OCI-LY3 (cell line): Measurements from ENCODE around the gene XPO6.
A peak's percentile ranks its signal among the peaks of the same experiment; 100 is the strongest.

Source experiments
- H2AFZ ChIP-seq: fragments of 200-600, 300-600 bp; shearing (Covaris generic); 2 replicates; pipeline ENCODE4 v1.6.0; 2014; ENCODE audit warnings: antibody characterized with exemption, low read depth, low read length
- H3K27ac ChIP-seq: fragments of 200-600, 300-600 bp; sonication (generic); 2 replicates; pipeline ENCODE4 v1.5.1; 2014; ENCODE audit warnings: mild to moderate bottlenecking, low read length, moderate library complexity, mixed read lengths
- H3K27me3 ChIP-seq: fragments of 200-600, 300-600 bp; sonication (generic); 2 replicates; pipeline ENCODE4 v1.6.1; 2014; ENCODE audit warnings: low read depth, low read length, mixed read lengths
- H3K36me3 ChIP-seq: fragments of 200-600, 300-600 bp; sonication (generic); replicated peaks from 2 replicates; pipeline ENCODE3; 2014; ENCODE audit warnings: low read depth, low read length, mixed read lengths
- H3K4me1 ChIP-seq: fragments of 300-600, 200-600 bp; sonication (generic); 2 replicates; pipeline ENCODE4 v1.6.1; 2014; ENCODE audit warnings: low read length, mixed read lengths
- H3K4me2 ChIP-seq: fragments of 200-600, 300-600 bp; sonication (generic); 2 replicates; pipeline ENCODE4 v1.6.1; 2014; ENCODE audit warnings: low read length, mixed read lengths
- H3K4me3 ChIP-seq: fragments of 300-600, 200-600 bp; sonication (generic); 2 replicates; pipeline ENCODE4 v1.5.1; 2014; ENCODE audit warnings: antibody characterized with exemption, mild to moderate bottlenecking, low read length, moderate library complexity
- H3K79me2 ChIP-seq: fragments of 300-600, 200-600 bp; shearing (Covaris generic); 2 replicates; pipeline ENCODE4 v1.6.1; 2014; ENCODE audit warnings: mild to moderate bottlenecking, low read length, mixed read lengths
- H3K9ac ChIP-seq: fragments of 300-600, 200-600 bp; shearing (Covaris generic); 2 replicates; pipeline ENCODE4 v1.6.0; 2014; ENCODE audit warnings: mild to moderate bottlenecking, low read length, moderate library complexity
- H3K9me3 ChIP-seq: fragments of 200-600, 300-600 bp; shearing (Covaris generic); 2 replicates; pipeline ENCODE4 v1.6.1; 2014; ENCODE audit warnings: low read length, mixed read lengths; ENCODE audit not compliant: insufficient read depth
- H4K20me1 ChIP-seq: fragments of 200-600, 300-600 bp; sonication (generic); 2 replicates; pipeline ENCODE4 v1.6.1; 2016; ENCODE audit warnings: low read length, mixed read lengths; ENCODE audit not compliant: insufficient read depth
- CTCF ChIP-seq: fragments of 200-600, 300-600 bp; sonication (generic); IDR thresholded peaks from 2 replicates; pipeline ENCODE4 v1.5.1; 2014; ENCODE audit warnings: antibody characterized with exemption, low read length, low read depth
- EZH2phosphoT487 ChIP-seq: fragments of 200-600 bp; shearing (Covaris generic); IDR thresholded peaks from 2 replicates; pipeline ENCODE4 v1.6.1; 2018; ENCODE audit warnings: antibody characterized with exemption, mixed run types, low read depth

The XPO6 gene

GRCh38 chr16:28165598-28165997 lies 46.2 kb downstream of the XPO6 start:
- TF ChIP-seq CTCF (no peak), EZH2phosphoT487 (no peak)
- Histone ChIP-seq H4K20me1 (peaks cover 41% of the 10 kb centered on the region), H3K4me2 (peak overlapping the region; percentile 36), H3K9ac (no peak overlapping the region), H3K79me2 (peaks cover 91% of the 10 kb centered on the region), H2AFZ (no peak overlapping the region), H3K4me1 (peaks cover 32% of the 10 kb centered on the region), H3K27ac (peak overlapping the region; percentile 62), H3K9me3 (no peaks in the 10 kb centered on the region), H3K27me3 (no peaks in the 10 kb centered on the region), H3K4me3 (no peak overlapping the region), H3K36me3 (peaks cover 62% of the 10 kb centered on the region)

GRCh38 chr16:28164140-28164539 lies 47.6 kb downstream of the XPO6 start:
- peaks cover 95% of the 10 kb centered on the region for H3K79me2 ChIP-seq
- no peak overlapping the region for H3K4me3 ChIP-seq
- no peaks in the 10 kb centered on the region for H3K27me3 ChIP-seq
- no peaks in the 10 kb centered on the region for H3K9me3 ChIP-seq
- peaks cover 43% of the 10 kb centered on the region for H4K20me1 ChIP-seq
- H3K9ac ChIP-seq = no peak overlapping the region
- no peak overlapping the region for H2AFZ ChIP-seq
- 0 out of 2 replicates have a peak overlapping the region, but pooled peaks have one; percentile 15 for H3K27ac ChIP-seq
- no peak overlapping the region for H3K4me2 ChIP-seq
- TF ChIP-seq EZH2phosphoT487 (no peak), CTCF (no peak)
- H3K4me1 ChIP-seq = peaks cover 27% of the 10 kb centered on the region
- peaks cover 55% of the 10 kb centered on the region for H3K36me3 ChIP-seq

- H3K27me3 ChIP-seq = no peaks in the 10 kb centered on the region
- H3K4me2 ChIP-seq = no peak overlapping the region
- H3K9ac ChIP-seq = no peak overlapping the region
- 0 out of 2 replicates have a peak overlapping the region, but pooled peaks have one; percentile 15 for H3K27ac ChIP-seq
- no peak overlapping the region for H3K4me3 ChIP-seq
- H2AFZ ChIP-seq = no peak overlapping the region
- peaks cover 43% of the 10 kb centered on the region for H4K20me1 ChIP-seq
- peaks cover 95% of the 10 kb centered on the region for H3K79me2 ChIP-seq
- H3K36me3 ChIP-seq = peaks cover 51% of the 10 kb centered on the region
- no peak for TF ChIP-seq EZH2phosphoT487
- no peak for TF ChIP-seq CTCF
- H3K4me1 ChIP-seq = peaks cover 25% of the 10 kb centered on the region
- no peaks in the 10 kb centered on the region for H3K9me3 ChIP-seq
These were observed 48.1 kb downstream of the XPO6 start for GRCh38 chr16:28163699-28164098.

GRCh38 chr16:28162326-28162877 lies 49.4 kb downstream of the XPO6 start:
- H3K79me2 ChIP-seq = peaks cover 98% of the 10 kb centered on the region
- H4K20me1 ChIP-seq = peaks cover 43% of the 10 kb centered on the region
- peaks cover 57% of the 10 kb centered on the region for H3K36me3 ChIP-seq
- no peaks in the 10 kb centered on the region for H3K9me3 ChIP-seq
- peaks cover 22% of the 10 kb centered on the region for H3K4me1 ChIP-seq
- no peak overlapping the region for H3K27ac ChIP-seq
- H2AFZ ChIP-seq = no peak overlapping the region
- TF ChIP-seq EZH2phosphoT487 = no peak
- TF ChIP-seq CTCF = no peak
- H3K4me2 ChIP-seq = no peak overlapping the region
- H3K27me3 ChIP-seq = no peaks in the 10 kb centered on the region
- no peak overlapping the region for H3K9ac ChIP-seq
- H3K4me3 ChIP-seq = no peak overlapping the region
